Esophagus (tissue), 2 donors: ENCODE measurements around the gene NEGR1. TPM values are rescaled to one million over a fixed set of nuclear protein-coding genes. Genes with fewer than 3 reads are reported as not detected.

ENCODE experiments used
- H3K27ac ChIP-seq, 2 donors: one replicate each; pipeline ENCODE4 v1.5.1; 2013; ENCODE audit warnings: low read depth in 2 of 2, mild to moderate bottlenecking in 2 of 2, inconsistent platforms in 1 of 2, low read length in 1 of 2, moderate library complexity in 1 of 2
- H3K27me3 ChIP-seq, 2 donors: one replicate each; pipeline ENCODE4 v1.6.1; 2013; ENCODE audit warnings: low read length in 2 of 2, control low read depth in 1 of 2, mild to moderate bottlenecking in 1 of 2; ENCODE audit not compliant: insufficient read depth in 2 of 2, control insufficient read depth in 1 of 2
- H3K36me3 ChIP-seq, 2 donors: one replicate each; pipeline ENCODE4 v1.6.1; 2013; ENCODE audit warnings: low read length in 1 of 2; ENCODE audit not compliant: control insufficient read depth in 2 of 2, insufficient read depth in 2 of 2
- H3K4me1 ChIP-seq, 2 donors: one replicate each; pipeline ENCODE4 v1.6.1; 2013; ENCODE audit warnings: low read length in 1 of 2; ENCODE audit not compliant: control insufficient read depth in 2 of 2, insufficient read depth in 2 of 2
- H3K4me3 ChIP-seq, 2 donors: one replicate each; pipeline ENCODE4 v1.5.1; 2013; ENCODE audit warnings: low read length in 2 of 2, mild to moderate bottlenecking in 2 of 2, low read depth in 1 of 2, moderate library complexity in 1 of 2
- H3K9me3 ChIP-seq, 2 donors: one replicate each; pipeline ENCODE4 v1.6.1; 2013; ENCODE audit warnings: mild to moderate bottlenecking in 2 of 2, low read depth in 1 of 2, low read length in 1 of 2, moderate library complexity in 1 of 2; ENCODE audit not compliant: control insufficient read depth in 2 of 2, insufficient read depth in 1 of 2
- WGBS, 2 donors: extraction: QIAGEN DNeasy Blood & Tissue Kit; methylation state at CpG; one replicate each; pipeline ENCODE4 v1.1.7; 2013; 5-methylcytosine and 5-hydroxymethylcytosine counted together
- polyA plus RNA-seq, 2 donors: library from polyadenylated mRNA; stranded (reverse); fragments of 200-250 nt; gene quantifications; one replicate each; pipeline ENCODE4 v1.2.3, GENCODE V29; 2013
- donor health status: healthy with polysubstance abuse.
- donor health status: Bipolar disorder and iron deficiency.

NEGR1 gene
- polyA plus RNA-seq, 2 donors = 0.59 to 1.4 TPM

- Histone ChIP-seq H3K27ac (no peak overlapping the region), H3K4me3 (no peak overlapping the region), H3K27me3 (no peaks in the 10 kb centered on the region), H3K4me1 (no peaks in the 10 kb centered on the region), H3K9me3 (no peaks in the 10 kb centered on the region), H3K36me3 (no peaks in the 10 kb centered on the region)
Observed at GRCh38 chr1:71796006-71796405, 486.3 kb downstream of the NEGR1 start.

GRCh38 chr1:71792264-71792663 is 490.1 kb downstream of the NEGR1 start:
- no peaks in the 10 kb centered on the region for H3K9me3 ChIP-seq
- H3K4me1 ChIP-seq = no peaks in the 10 kb centered on the region
- no peaks in the 10 kb centered on the region for H3K27me3 ChIP-seq
- no peaks in the 10 kb centered on the region for H3K36me3 ChIP-seq
- no peak overlapping the region for H3K4me3 ChIP-seq
- no peak overlapping the region for H3K27ac ChIP-seq
- WGBS, 2 donors = 61 to 67% methylated on average over 1 of the region's 1 CpG

GRCh38 chr1:71788113-71788512 is 494.2 kb downstream of the NEGR1 start:
- Histone ChIP-seq H3K4me1 (no peaks in the 10 kb centered on the region), H3K27me3 (no peaks in the 10 kb centered on the region), H3K4me3 (no peak overlapping the region), H3K9me3 (no peaks in the 10 kb centered on the region), H3K36me3 (no peaks in the 10 kb centered on the region), H3K27ac (no peak overlapping the region)
- 70 to 76% methylated on average over 1 of the region's 1 CpG for WGBS, 2 donors

- Histone ChIP-seq H3K4me3 (no peak overlapping the region), H3K9me3 (no peaks in the 10 kb centered on the region), H3K4me1 (no peaks in the 10 kb centered on the region), H3K27me3 (no peaks in the 10 kb centered on the region), H3K36me3 (no peaks in the 10 kb centered on the region), H3K27ac (no peak overlapping the region)
- 69 to 83% methylated on average over 1 of the region's 1 CpG for WGBS, 2 donors
Observed at GRCh38 chr1:71787699-71788098, 494.6 kb downstream of the NEGR1 start.

- Histone ChIP-seq H3K36me3 (no peaks in the 10 kb centered on the region), H3K27me3 (no peaks in the 10 kb centered on the region), H3K4me3 (no peak overlapping the region), H3K27ac (no peak overlapping the region), H3K4me1 (no peaks in the 10 kb centered on the region), H3K9me3 (no peaks in the 10 kb centered on the region)
- 87 to 88% methylated on average over 1 of the region's 1 CpG for WGBS, 2 donors
Observed at GRCh38 chr1:71786218-71786617, 496.1 kb downstream of the NEGR1 start.

- no peaks in the 10 kb centered on the region for H3K4me1 ChIP-seq
- H3K36me3 ChIP-seq = no peaks in the 10 kb centered on the region
- H3K27me3 ChIP-seq = no peaks in the 10 kb centered on the region
- no peak overlapping the region for H3K27ac ChIP-seq
- no peaks in the 10 kb centered on the region for H3K9me3 ChIP-seq
- no peak overlapping the region for H3K4me3 ChIP-seq
Observed at GRCh38 chr1:71785450-71785849, 496.9 kb downstream of the NEGR1 start.

GRCh38 chr1:71785000-71785399 is 497.3 kb downstream of the NEGR1 start:
- Histone ChIP-seq H3K9me3 (no peaks in the 10 kb centered on the region), H3K27ac (no peak overlapping the region), H3K36me3 (no peaks in the 10 kb centered on the region), H3K4me1 (no peaks in the 10 kb centered on the region), H3K27me3 (no peaks in the 10 kb centered on the region), H3K4me3 (no peak overlapping the region)
- WGBS, 2 donors = 62 to 75% methylated on average over 3 of the region's 3 CpGs

- Histone ChIP-seq H3K27ac (no peak overlapping the region), H3K4me3 (no peak overlapping the region), H3K27me3 (no peaks in the 10 kb centered on the region), H3K36me3 (no peaks in the 10 kb centered on the region), H3K4me1 (no peaks in the 10 kb centered on the region), H3K9me3 (no peaks in the 10 kb centered on the region)
- 79% methylated on average over 1 of the region's 1 CpG for whole genome bisulfite sequencing, 2 donors
Observed at GRCh38 chr1:71784241-71784640, 498.1 kb downstream of the NEGR1 start.

GRCh38 chr1:71783071-71783470 is 499.3 kb downstream of the NEGR1 start:
- Histone ChIP-seq H3K4me1 (no peaks in the 10 kb centered on the region), H3K36me3 (no peaks in the 10 kb centered on the region), H3K9me3 (no peaks in the 10 kb centered on the region), H3K4me3 (no peak overlapping the region), H3K27ac (no peak overlapping the region), H3K27me3 (no peaks in the 10 kb centered on the region)
- WGBS, 2 donors = 30 to 46% methylated on average over 2 of the region's 2 CpGs

- H3K4me1 ChIP-seq = no peaks in the 10 kb centered on the region
- H3K27me3 ChIP-seq = no peaks in the 10 kb centered on the region
- WGBS, 2 donors = 81% methylated on average over 4 of the region's 4 CpGs
- no peak overlapping the region for H3K27ac ChIP-seq
- H3K36me3 ChIP-seq = no peaks in the 10 kb centered on the region
- no peaks in the 10 kb centered on the region for H3K9me3 ChIP-seq
- no peak overlapping the region for H3K4me3 ChIP-seq
Observed at GRCh38 chr1:71781450-71781849, 500.9 kb downstream of the NEGR1 start.
